ENCODE results near the gene CHST8. TPM values are rescaled to one million over a fixed set of nuclear protein-coding genes. Genes with fewer than 3 reads are reported as not detected.

CHST8 gene
- total RNA-seq, 4 donors from 2014 or later, result 0.39 to 4.4 (median 0.96) TPM

GRCh38 chr19:33667141-33667650 is 45.4 kb downstream of the CHST8 start:
- DNase-seq (ENCODE audit: low spot score in 2 of 2), result no peak
- H3K4me3 ChIP-seq, result no peak overlapping the region
- H3K4me1 ChIP-seq, result no peaks in the 10 kb centered on the region
- 63 to 66% methylated on average over 15 of the region's 15 CpGs for WGBS, 2 donors
- H3K36me3 ChIP-seq, result no peaks in the 10 kb centered on the region
- H3K9me3 ChIP-seq, result no peaks in the 10 kb centered on the region
- H3K27ac ChIP-seq, result no peak overlapping the region
- TF ChIP-seq EP300 (IDR thresholded peaks at IDR 0.05), result no peak
- TF ChIP-seq CTCF (IDR thresholded peaks at IDR 0.05), result no peak
- TF ChIP-seq POLR2A (IDR thresholded peaks at IDR 0.05), result no peak
- no peaks in the 10 kb centered on the region for H3K27me3 ChIP-seq

GRCh38 chr19:33667881-33668280 is 46.1 kb downstream of the CHST8 start:
- TF ChIP-seq CTCF (IDR thresholded peaks at IDR 0.05) (no peak), EP300 (IDR thresholded peaks at IDR 0.05) (no peak)
- no peak for DNase-seq (ENCODE audit: low spot score in 2 of 2)
- no peaks in the 10 kb centered on the region for H3K4me1 ChIP-seq
- no peaks in the 10 kb centered on the region for H3K36me3 ChIP-seq
- no peaks in the 10 kb centered on the region for H3K27me3 ChIP-seq
- H3K4me3 ChIP-seq, result no peak overlapping the region
- H3K9me3 ChIP-seq, result no peaks in the 10 kb centered on the region
- H3K27ac ChIP-seq, result no peak overlapping the region
- 78 to 82% methylated on average over 15 of the region's 15 CpGs for WGBS, 2 donors

- no peak overlapping the region for H3K27ac ChIP-seq
- 63% methylated on average over 8 of the region's 8 CpGs for WGBS, 2 donors
- DNase-seq (ENCODE audit: low spot score in 2 of 2), result no peak
- H3K36me3 ChIP-seq, result no peaks in the 10 kb centered on the region
- H3K4me1 ChIP-seq, result no peaks in the 10 kb centered on the region
- no peaks in the 10 kb centered on the region for H3K27me3 ChIP-seq
- no peaks in the 10 kb centered on the region for H3K9me3 ChIP-seq
- TF ChIP-seq CTCF (IDR thresholded peaks at IDR 0.05) (no peak), EP300 (IDR thresholded peaks at IDR 0.05) (no peak), POLR2A (IDR thresholded peaks at IDR 0.05) (no peak)
- no peak overlapping the region for H3K4me3 ChIP-seq
Observed at GRCh38 chr19:33668968-33669367, 47.2 kb downstream of the CHST8 start.

- H3K36me3 ChIP-seq, result no peaks in the 10 kb centered on the region
- TF ChIP-seq POLR2A (IDR thresholded peaks at IDR 0.05), result no peak
- TF ChIP-seq EP300 (IDR thresholded peaks at IDR 0.05), result no peak
- TF ChIP-seq CTCF (IDR thresholded peaks at IDR 0.05), result no peak
- no peaks in the 10 kb centered on the region for H3K4me1 ChIP-seq
- H3K4me3 ChIP-seq, result no peak overlapping the region
- 81 to 88% methylated on average over 5 of the region's 5 CpGs for WGBS, 2 donors
- H3K27ac ChIP-seq, result no peak overlapping the region
- no peaks in the 10 kb centered on the region for H3K9me3 ChIP-seq
- no peak for DNase-seq (ENCODE audit: low spot score in 2 of 2)
- H3K27me3 ChIP-seq, result no peaks in the 10 kb centered on the region
Observed at GRCh38 chr19:33669376-33669775, 47.6 kb downstream of the CHST8 start.

- Histone ChIP-seq H3K36me3 (no peaks in the 10 kb centered on the region), H3K27ac (no peak overlapping the region), H3K27me3 (no peaks in the 10 kb centered on the region), H3K4me3 (no peak overlapping the region), H3K4me1 (no peaks in the 10 kb centered on the region), H3K9me3 (no peaks in the 10 kb centered on the region)
- no peak for TF ChIP-seq POLR2A (IDR thresholded peaks at IDR 0.05)
- no peak for TF ChIP-seq EP300 (IDR thresholded peaks at IDR 0.05)
- TF ChIP-seq CTCF (IDR thresholded peaks at IDR 0.05), result no peak
- DNase-seq (ENCODE audit: low spot score in 2 of 2), result no peak
- WGBS, 2 donors, result 76 to 81% methylated on average over 9 of the region's 9 CpGs
Observed at GRCh38 chr19:33670398-33670797, 48.6 kb downstream of the CHST8 start.
